Measurements from ENCODE around the gene SPRING1.

The SPRING1 gene

DNA sequence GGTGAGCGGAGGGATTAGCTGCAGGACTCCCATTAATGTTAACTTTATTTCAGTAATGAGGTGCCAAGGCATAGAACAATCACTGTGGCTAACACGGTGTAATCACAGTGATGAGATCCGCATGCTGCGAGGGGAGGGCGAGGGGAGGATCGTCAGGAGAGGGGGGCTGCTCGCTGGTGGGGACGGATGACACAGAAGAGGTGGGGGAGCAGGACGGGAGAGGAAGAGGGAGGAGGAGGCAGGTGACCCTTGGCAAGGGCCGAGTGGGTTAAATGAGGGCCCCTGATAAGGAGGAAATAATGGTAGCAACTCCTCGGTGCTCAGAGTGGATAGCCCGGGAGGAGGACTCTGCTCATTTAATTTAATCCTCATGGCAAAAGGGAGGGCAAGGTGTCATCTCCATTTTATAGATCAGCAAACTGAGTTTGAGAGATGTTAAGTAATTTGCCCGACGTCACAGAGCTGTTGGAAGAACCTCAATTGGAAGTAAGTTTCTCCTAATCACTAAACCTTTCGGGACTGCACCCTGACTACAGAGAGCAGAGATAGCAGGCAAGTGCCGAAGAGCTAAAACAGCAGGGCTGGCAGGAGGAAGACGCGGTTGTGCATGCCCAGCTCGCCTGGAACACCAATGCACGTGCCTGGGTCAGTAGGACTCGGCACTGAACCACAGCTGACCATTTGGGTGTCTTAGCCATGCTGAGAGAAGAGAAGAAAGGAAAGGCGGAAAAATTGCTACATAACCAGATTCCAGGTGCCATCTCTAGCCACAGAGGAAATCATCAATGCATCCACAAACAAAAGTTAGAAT, 43.0 kb downstream of the SPRING1 start:
- Histone ChIP-seq H3K79me2 (ENCODE audit: insufficient read depth, low read length) (no peaks in the 10 kb centered on the region), H3K9me2 (replicated peaks; ENCODE audit: low read depth, low read length) (no peaks in the 10 kb centered on the region), H3K36me3 (ENCODE audit: insufficient read depth, low read length) (no peaks in the 10 kb centered on the region), H3K4me3 (ENCODE audit: low read length, poor library complexity, severe bottlenecking) (no peak overlapping the region), H3K9me3 (ENCODE audit: insufficient read depth, low read depth, low read length) (no peaks in the 10 kb centered on the region), H4K20me1 (ENCODE audit: insufficient read depth, low read length, poor library complexity, severe bottlenecking) (no peaks in the 10 kb centered on the region), H3K27me3 (ENCODE audit: insufficient read depth, low read length, poor library complexity, severe bottlenecking) (no peaks in the 10 kb centered on the region), H2AFZ (ENCODE audit: low read length) (no peak overlapping the region), H3K4me1 (ENCODE audit: insufficient read depth, low read length, poor library complexity, severe bottlenecking) (no peaks in the 10 kb centered on the region), H3F3A (ENCODE audit: low read depth) (no peaks in the 10 kb centered on the region), H3K4me2 (ENCODE audit: low read depth, low read length, poor library complexity, severe bottlenecking) (no peak overlapping the region), H3K9ac (ENCODE audit: low read depth, low read length, poor library complexity, severe bottlenecking) (no peak overlapping the region)
- TF ChIP-seq EZH2phosphoT487 (IDR thresholded peaks at IDR 0.05; ENCODE audit: borderline replicate concordance): no peak
- TF ChIP-seq, protein P1, sequence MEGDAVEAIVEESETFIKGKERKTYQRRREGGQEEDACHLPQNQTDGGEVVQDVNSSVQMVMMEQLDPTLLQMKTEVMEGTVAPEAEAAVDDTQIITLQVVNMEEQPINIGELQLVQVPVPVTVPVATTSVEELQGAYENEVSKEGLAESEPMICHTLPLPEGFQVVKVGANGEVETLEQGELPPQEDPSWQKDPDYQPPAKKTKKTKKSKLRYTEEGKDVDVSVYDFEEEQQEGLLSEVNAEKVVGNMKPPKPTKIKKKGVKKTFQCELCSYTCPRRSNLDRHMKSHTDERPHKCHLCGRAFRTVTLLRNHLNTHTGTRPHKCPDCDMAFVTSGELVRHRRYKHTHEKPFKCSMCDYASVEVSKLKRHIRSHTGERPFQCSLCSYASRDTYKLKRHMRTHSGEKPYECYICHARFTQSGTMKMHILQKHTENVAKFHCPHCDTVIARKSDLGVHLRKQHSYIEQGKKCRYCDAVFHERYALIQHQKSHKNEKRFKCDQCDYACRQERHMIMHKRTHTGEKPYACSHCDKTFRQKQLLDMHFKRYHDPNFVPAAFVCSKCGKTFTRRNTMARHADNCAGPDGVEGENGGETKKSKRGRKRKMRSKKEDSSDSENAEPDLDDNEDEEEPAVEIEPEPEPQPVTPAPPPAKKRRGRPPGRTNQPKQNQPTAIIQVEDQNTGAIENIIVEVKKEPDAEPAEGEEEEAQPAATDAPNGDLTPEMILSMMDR (conservative IDR thresholded peaks at IDR 0.05; ENCODE audit: low read length): no peak

GRCh38 chr12:116693286-116694227, 44.3 kb downstream of the SPRING1 start:
- H3K9me3 ChIP-seq (ENCODE audit: insufficient read depth, low read depth, low read length): no peaks in the 10 kb centered on the region
- H3K9ac ChIP-seq (ENCODE audit: low read depth, low read length, poor library complexity, severe bottlenecking): no peak overlapping the region
- no peaks in the 10 kb centered on the region for H3K79me2 ChIP-seq (ENCODE audit: insufficient read depth, low read length)
- peaks cover 3% of the 10 kb centered on the region for H3K4me1 ChIP-seq (ENCODE audit: insufficient read depth, low read length, poor library complexity, severe bottlenecking)
- TF ChIP-seq, protein P1 (conservative IDR thresholded peaks at IDR 0.05; ENCODE audit: low read length): no peak
- no peak for TF ChIP-seq EZH2phosphoT487 (IDR thresholded peaks at IDR 0.05; ENCODE audit: borderline replicate concordance)
- H3K4me2 ChIP-seq (ENCODE audit: low read depth, low read length, poor library complexity, severe bottlenecking): no peak overlapping the region
- H3K4me3 ChIP-seq (ENCODE audit: low read length, poor library complexity, severe bottlenecking): no peak overlapping the region
- no peak overlapping the region for H2AFZ ChIP-seq (ENCODE audit: low read length)
- no peaks in the 10 kb centered on the region for H3K36me3 ChIP-seq (ENCODE audit: insufficient read depth, low read length)
- no peaks in the 10 kb centered on the region for H3K9me2 ChIP-seq (replicated peaks; ENCODE audit: low read depth, low read length)
- H4K20me1 ChIP-seq (ENCODE audit: insufficient read depth, low read length, poor library complexity, severe bottlenecking): no peaks in the 10 kb centered on the region
- no peaks in the 10 kb centered on the region for H3F3A ChIP-seq (ENCODE audit: low read depth)
- no peaks in the 10 kb centered on the region for H3K27me3 ChIP-seq (ENCODE audit: insufficient read depth, low read length, poor library complexity, severe bottlenecking)

GRCh38 chr12:116692605-116693004, 45.3 kb downstream of the SPRING1 start:
- no peaks in the 10 kb centered on the region for H3F3A ChIP-seq (ENCODE audit: low read depth)
- no peak overlapping the region for H3K4me2 ChIP-seq (ENCODE audit: low read depth, low read length, poor library complexity, severe bottlenecking)
- H3K4me1 ChIP-seq (ENCODE audit: insufficient read depth, low read length, poor library complexity, severe bottlenecking): peaks cover 3% of the 10 kb centered on the region
- no peaks in the 10 kb centered on the region for H3K36me3 ChIP-seq (ENCODE audit: insufficient read depth, low read length)
- H3K27me3 ChIP-seq (ENCODE audit: insufficient read depth, low read length, poor library complexity, severe bottlenecking): no peaks in the 10 kb centered on the region
- no peaks in the 10 kb centered on the region for H3K9me3 ChIP-seq (ENCODE audit: insufficient read depth, low read depth, low read length)
- no peak overlapping the region for H2AFZ ChIP-seq (ENCODE audit: low read length)
- no peaks in the 10 kb centered on the region for H4K20me1 ChIP-seq (ENCODE audit: insufficient read depth, low read length, poor library complexity, severe bottlenecking)
- no peak overlapping the region for H3K9ac ChIP-seq (ENCODE audit: low read depth, low read length, poor library complexity, severe bottlenecking)
- H3K9me2 ChIP-seq (replicated peaks; ENCODE audit: low read depth, low read length): no peaks in the 10 kb centered on the region
- TF ChIP-seq, protein P1 (conservative IDR thresholded peaks at IDR 0.05; ENCODE audit: low read length): no peak
- TF ChIP-seq EZH2phosphoT487 (IDR thresholded peaks at IDR 0.05; ENCODE audit: borderline replicate concordance): no peak
- no peak overlapping the region for H3K4me3 ChIP-seq (ENCODE audit: low read length, poor library complexity, severe bottlenecking)
- H3K79me2 ChIP-seq (ENCODE audit: insufficient read depth, low read length): no peaks in the 10 kb centered on the region
